HepG2 (cell line): Measurements from ENCODE around the gene DIP2C. TPM values are rescaled to one million over a fixed set of nuclear protein-coding genes. Genes with fewer than 3 reads are reported as not detected.
A peak's percentile ranks its signal among the peaks of the same experiment; 100 is the strongest.

Source experiments
- ATAC-seq: fragments of 200-7000 bp; cut with Tn5 transposase; 3 replicates; pipeline ENCODE4 v1.9.1; 2020; ENCODE audit warnings: mild to moderate bottlenecking, moderate library complexity
- BruUV-seq: library from RNA; stranded (reverse); fragments of 400-500 nt; replicated peaks from 2 replicates; lab custom pipeline; 2021; lab: Mats Ljungman, UMichigan
- CTCF ChIA-PET: fragments of 300-600 bp; formaldehyde crosslinking; extraction: SDS; loops from one replicate; lab custom pipeline; 2021; ENCODE audit warnings: low total read pairs, inconsistent platforms, low intra/inter-chr PET ratio; lab: Yijun Ruan, JAX
- POLR2A ChIA-PET: fragments of 350-600 bp; sonication (Branson Sonifier 250); formaldehyde crosslinking; loops from one replicate; lab custom pipeline; 2020; ENCODE audit warnings: antibody characterized with exemption, inconsistent platforms; lab: Yijun Ruan, JAX
- DNase-seq: peaks from one replicate; pipeline ENCODE4 v3.0.0-alpha.2; 2015; ENCODE audit warnings: low spot score
- FAIRE-seq: peaks from 3 replicates; lab custom pipeline; 2011; peaks lifted over from hg19 to GRCh38; lab: Jason Lieb, UNC
- H2AFZ ChIP-seq: one replicate; pipeline ENCODE4 v1.6.1; 2011; ENCODE audit warnings: low read length, inconsistent platforms
- H3K27ac ChIP-seq: fragments of 300-600 bp; 3 replicates; pipeline ENCODE4 v1.8.0; 2011; ENCODE audit warnings: mixed run types, mild to moderate bottlenecking, mixed read lengths, low read length, inconsistent platforms; ENCODE audit not compliant: insufficient read depth; ENCODE audit errors: extremely low read length
- H3K27me3 ChIP-seq, 2 experiments: fragments of 200-600 bp in 1 of 2; 2 replicates in 1 of 2; 3 replicates in 1 of 2; pipeline versions ENCODE4 v1.6.0 to v1.8.0; 2011; ENCODE audit warnings: low read length in 2 of 2, mild to moderate bottlenecking in 2 of 2, moderate library complexity in 2 of 2, inconsistent platforms in 1 of 2; ENCODE audit not compliant: insufficient read depth in 2 of 2, control insufficient read depth in 1 of 2
- H3K36me3 ChIP-seq, 2 experiments: fragments of 200-600 bp in 1 of 2; replicated peaks in 1 of 2; 2 replicates in 1 of 2; 3 replicates in 1 of 2; pipeline versions ENCODE4 v1.5.1 to v1.8.0; 2011; ENCODE audit warnings: low read length in 2 of 2, inconsistent platforms in 1 of 2; ENCODE audit not compliant: insufficient read depth in 2 of 2, control insufficient read depth in 1 of 2
- H3K4me1 ChIP-seq: 2 replicates; pipeline ENCODE4 v1.5.1; 2012; ENCODE audit warnings: low read length, inconsistent platforms; ENCODE audit not compliant: insufficient read depth
- H3K4me2 ChIP-seq: 2 replicates; pipeline ENCODE4 v1.6.0; 2011; ENCODE audit warnings: low read depth, low read length, inconsistent platforms
- H3K4me3 ChIP-seq, 3 experiments: fragments of 200-600 bp in 1 of 3; sonication (generic), shearing (Covaris generic) in 1 of 3; replicated peaks in 1 of 3; 2 replicates each; pipeline ENCODE4 v1.5.1; 2011 to 2016; ENCODE audit warnings: low read length in 3 of 3, inconsistent platforms in 2 of 3, low read depth in 2 of 3, mild to moderate bottlenecking in 2 of 3, control low read depth in 1 of 3, mixed read lengths in 1 of 3; ENCODE audit not compliant: insufficient read depth in 1 of 3
- H3K79me2 ChIP-seq: one replicate; pipeline ENCODE4 v1.6.1; 2011; ENCODE audit warnings: low read length, inconsistent platforms; ENCODE audit not compliant: insufficient read depth
- H3K9ac ChIP-seq: 2 replicates; pipeline ENCODE4 v1.6.0; 2011; ENCODE audit warnings: mild to moderate bottlenecking, low read depth, low read length, inconsistent platforms; ENCODE audit not compliant: insufficient read depth
- H3K9me3 ChIP-seq: 2 replicates; pipeline ENCODE4 v1.5.1; 2012; ENCODE audit warnings: mild to moderate bottlenecking, low read length
- H4K20me1 ChIP-seq: 2 replicates; pipeline ENCODE4 v1.6.0; 2011; ENCODE audit warnings: inconsistent platforms, mild to moderate bottlenecking, low read length, moderate library complexity; ENCODE audit not compliant: insufficient read depth
- DR1 ChIP-seq: sonication (generic); formaldehyde crosslinking; IDR thresholded peaks from 2 replicates; pipeline ENCODE4 v1.8.0; 2021; ENCODE audit warnings: mild to moderate bottlenecking, missing genetic modification reagents, inconsistent platforms
- ERF ChIP-seq: IDR thresholded peaks from 2 replicates; pipeline ENCODE4 v1.6.1; 2018; ENCODE audit warnings: missing biosample characterization, missing genetic modification reagents
- KDM3A ChIP-seq: IDR thresholded peaks from 2 replicates; pipeline ENCODE4 v1.6.1; 2018; ENCODE audit warnings: low read depth, missing compliant biosample characterization
- KLF6 ChIP-seq: IDR thresholded peaks from 2 replicates; pipeline ENCODE4 v1.8.0; 2016; ENCODE audit warnings: missing biosample characterization, missing genetic modification reagents
- PLRG1 ChIP-seq: fragments of 450-650 bp; conservative IDR thresholded peaks from 2 replicates; pipeline ENCODE4 v1.6.1; 2016
- POLR2AphosphoS5 ChIP-seq: IDR thresholded peaks from 2 replicates; pipeline ENCODE4 v1.6.1; 2012; ENCODE audit warnings: low read depth, low read length
- RAD21 ChIP-seq: fragments of 450-650 bp; formaldehyde crosslinking; IDR thresholded peaks from 2 replicates; pipeline ENCODE4 v1.5.0; 2020; ENCODE audit warnings: mild to moderate bottlenecking
- SALL1 ChIP-seq: sonication (generic); formaldehyde crosslinking; IDR thresholded peaks from 2 replicates; pipeline ENCODE4 v1.8.0; 2022; ENCODE audit warnings: mild to moderate bottlenecking, missing genetic modification reagents
- TCF7L2 ChIP-seq: IDR thresholded peaks from 2 replicates; pipeline ENCODE4 v1.6.1; 2011; ENCODE audit warnings: mild to moderate bottlenecking, low read depth, low read length, moderate library complexity
- ZFP62 ChIP-seq: sonication (generic); formaldehyde crosslinking; IDR thresholded peaks from 2 replicates; pipeline ENCODE4 v1.4.0; 2020; ENCODE audit warnings: missing genetic modification reagents
- ZNF563 ChIP-seq: sonication (generic); formaldehyde crosslinking; IDR thresholded peaks from 2 replicates; pipeline ENCODE4 v1.8.0; 2022; ENCODE audit warnings: mild to moderate bottlenecking, moderate library complexity, missing genetic modification reagents
- ZNF713 ChIP-seq: sonication (generic); formaldehyde crosslinking; IDR thresholded peaks from 2 replicates; pipeline ENCODE4 v1.4.0; 2020; ENCODE audit warnings: mild to moderate bottlenecking, missing genetic modification reagents
- WGBS: methylation state at CpG from one replicate; pipeline ENCODE4 v1.1.6; 2017; ENCODE audit warnings: low lambda C conversion rate; 5-methylcytosine and 5-hydroxymethylcytosine counted together
- in situ Hi-C: cut with HindIII; loops from 2 replicates; pipeline ENCODE4 v1.10.0; 2017; ENCODE audit warnings: low pct_unique_long_range_greater_than_20kb; ENCODE audit not compliant: extremely low pct_ligation_motif_present
- intact Hi-C: fragments of 100-400 bp; cut with micrococcal nuclease; formaldehyde crosslinking; loops from one replicate; pipeline ENCODE4 v1.10.0; 2022; ENCODE audit not compliant: unreplicated experiment
- polyA plus RNA-seq, 8 experiments: library from polyadenylated mRNA; depleted of rRNA in 3 of 8; stranded (reverse) in 7 of 8; unstranded in 1 of 8; fragments of >200 nt; fragmentation: Illumina TruSeq in 4 of 8; extraction: Trizol in 4 of 8; gene quantifications; 2 replicates each; pipeline versions ENCODE4 v1.2.1 to v1.2.3, GENCODE V29; 2011 to 2016; ENCODE audit warnings: low read depth in 4 of 8, missing spikeins in 1 of 8, mixed read lengths in 1 of 8; ENCODE audit not compliant: insufficient read depth in 1 of 8
- total RNA-seq, 5 experiments: library from RNA; depleted of rRNA; stranded (reverse); fragments of >200 nt; fragmentation: Illumina TruSeq; extraction: Trizol; gene quantifications; 2 replicates each; pipeline ENCODE4 v1.2.3, GENCODE V29; 2016; ENCODE audit warnings: low read depth in 1 of 5
- TF ChIP-seq, protein P1 (sequence below): conservative IDR thresholded peaks from 2 replicates; pipeline ENCODE4 v1.6.1; 2018; ENCODE audit warnings: missing genetic modification reagents
- TF ChIP-seq, protein P2 (sequence below): sonication (generic); formaldehyde crosslinking; IDR thresholded peaks from 2 replicates; pipeline ENCODE4 v1.4.0; 2020; ENCODE audit warnings: missing genetic modification reagents

DIP2C gene
- total and polyA plus RNA-seq, 2 of the 13 experiments (the other 11 are each of a cell fraction or from before 2014, with no cell fraction given), result 2.2 to 2.7 TPM

DNA sequence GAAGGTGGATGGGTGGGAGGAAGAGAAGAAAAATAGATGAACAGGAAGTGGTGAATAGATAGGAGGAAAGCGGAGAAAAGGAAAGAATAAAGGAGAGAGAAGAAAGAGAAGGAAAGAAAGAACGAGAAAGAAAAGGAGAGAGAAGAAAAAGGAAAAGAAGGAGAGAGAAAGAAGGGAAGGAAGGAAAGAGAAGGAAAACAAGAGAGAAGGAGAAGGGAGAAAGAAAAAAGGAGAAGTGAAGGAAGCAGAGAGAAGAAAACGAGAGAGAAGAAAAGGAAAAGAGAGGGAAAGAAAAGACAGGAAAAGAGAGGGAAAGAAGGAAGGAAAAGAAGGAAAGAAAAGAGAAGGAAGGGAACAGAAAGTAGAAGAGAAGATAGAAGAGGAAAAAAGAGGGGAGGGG is 211.8 kb downstream of the DIP2C start:
- CTCF ChIA-PET, result no interaction called here
- intact Hi-C loops (no loop called here), in situ Hi-C loops (no loop called here)
- TF ChIP-seq ZNF713 (no peak), TCF7L2 (no peak), DR1 (no peak), PLRG1 (0 out of 2 replicates have a peak, but pooled peaks have one; percentile 37), KDM3A (no peak), ZNF563 (CRISPR knock-in tag) (no peak)
- no peaks in the 10 kb centered on the region for H3K79me2 ChIP-seq
- no peak overlapping the region for H3K4me2 ChIP-seq
- no TSS peak for BruUV-seq
- no peaks in the 10 kb centered on the region for H3K36me3 ChIP-seq
- no peaks in the 10 kb centered on the region for H3K9me3 ChIP-seq
- H3K27ac ChIP-seq, result no peak overlapping the region
- no peaks in the 10 kb centered on the region for H4K20me1 ChIP-seq
- ATAC-seq (no peak), FAIRE-seq (no peak), DNase-seq (no peak)
- H3K4me1 ChIP-seq, result no peaks in the 10 kb centered on the region
- no peak overlapping the region for H3K9ac ChIP-seq
- 88% methylated on average over 3 of the region's 3 CpGs for WGBS
- H3K4me3 ChIP-seq, result no peak overlapping the region
- H3K27me3 ChIP-seq, result no peaks in the 10 kb centered on the region
- POLR2A ChIA-PET, result no interaction called here
- H2AFZ ChIP-seq, result no peak overlapping the region

DNA sequence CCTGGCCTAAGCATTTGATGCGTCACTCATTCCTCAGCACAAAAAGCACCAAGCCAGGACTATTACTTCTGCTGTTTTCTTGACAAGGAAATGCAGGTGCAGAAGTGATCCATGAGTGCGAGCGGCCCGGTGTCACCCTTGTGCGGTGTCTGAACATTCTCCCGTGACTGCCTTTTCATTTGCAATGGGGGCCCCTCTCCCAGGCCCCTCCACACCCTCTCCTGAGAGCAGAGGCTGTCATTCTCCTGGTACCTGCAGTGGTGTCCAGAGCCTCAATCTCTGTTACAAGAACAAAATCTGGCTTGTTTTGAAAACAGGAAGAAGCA is 213.1 kb downstream of the DIP2C start:
- Histone ChIP-seq H4K20me1 (no peaks in the 10 kb centered on the region), H3K79me2 (no peaks in the 10 kb centered on the region), H3K36me3 (no peaks in the 10 kb centered on the region), H3K4me2 (no peak overlapping the region), H3K9me3 (no peaks in the 10 kb centered on the region), H3K4me3 (no peak overlapping the region), H3K27me3 (no peaks in the 10 kb centered on the region), H3K4me1 (no peaks in the 10 kb centered on the region), H2AFZ (no peak overlapping the region), H3K27ac (no peak overlapping the region), H3K9ac (no peak overlapping the region)
- 97% methylated on average over 6 of the region's 6 CpGs for WGBS
- CTCF ChIA-PET, result no interaction called here
- no TSS peak for BruUV-seq
- intact Hi-C loops (no loop called here), in situ Hi-C loops (no loop called here)
- POLR2A ChIA-PET, result no interaction called here
- TF ChIP-seq SALL1 (CRISPR knock-in tag) (no peak), POLR2AphosphoS5 (no peak), KLF6 (CRISPR knock-in tag) (no peak), ZFP62 (CRISPR knock-in tag) (no peak), RAD21 (no peak), ERF (no peak)
- TF ChIP-seq, protein P1, sequence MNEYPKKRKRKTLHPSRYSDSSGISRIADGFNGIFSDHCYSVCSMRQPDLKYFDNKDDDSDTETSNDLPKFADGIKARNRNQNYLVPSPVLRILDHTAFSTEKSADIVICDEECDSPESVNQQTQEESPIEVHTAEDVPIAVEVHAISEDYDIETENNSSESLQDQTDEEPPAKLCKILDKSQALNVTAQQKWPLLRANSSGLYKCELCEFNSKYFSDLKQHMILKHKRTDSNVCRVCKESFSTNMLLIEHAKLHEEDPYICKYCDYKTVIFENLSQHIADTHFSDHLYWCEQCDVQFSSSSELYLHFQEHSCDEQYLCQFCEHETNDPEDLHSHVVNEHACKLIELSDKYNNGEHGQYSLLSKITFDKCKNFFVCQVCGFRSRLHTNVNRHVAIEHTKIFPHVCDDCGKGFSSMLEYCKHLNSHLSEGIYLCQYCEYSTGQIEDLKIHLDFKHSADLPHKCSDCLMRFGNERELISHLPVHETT (CRISPR knock-in tag), result no peak
- TF ChIP-seq, protein P2, sequence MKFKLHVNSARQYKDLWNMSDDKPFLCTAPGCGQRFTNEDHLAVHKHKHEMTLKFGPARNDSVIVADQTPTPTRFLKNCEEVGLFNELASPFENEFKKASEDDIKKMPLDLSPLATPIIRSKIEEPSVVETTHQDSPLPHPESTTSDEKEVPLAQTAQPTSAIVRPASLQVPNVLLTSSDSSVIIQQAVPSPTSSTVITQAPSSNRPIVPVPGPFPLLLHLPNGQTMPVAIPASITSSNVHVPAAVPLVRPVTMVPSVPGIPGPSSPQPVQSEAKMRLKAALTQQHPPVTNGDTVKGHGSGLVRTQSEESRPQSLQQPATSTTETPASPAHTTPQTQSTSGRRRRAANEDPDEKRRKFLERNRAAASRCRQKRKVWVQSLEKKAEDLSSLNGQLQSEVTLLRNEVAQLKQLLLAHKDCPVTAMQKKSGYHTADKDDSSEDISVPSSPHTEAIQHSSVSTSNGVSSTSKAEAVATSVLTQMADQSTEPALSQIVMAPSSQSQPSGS, result no peak
- ATAC-seq (no peak), DNase-seq (no peak), FAIRE-seq (no peak)
